CD8-positive, alpha-beta memory T cell (primary cell): Measurements from ENCODE around the gene DUS2. TPM values are rescaled to one million over a fixed set of nuclear protein-coding genes. Genes with fewer than 3 reads are reported as not detected.
A peak's percentile ranks its signal among the peaks of the same experiment; 100 is the strongest.
"Not testable (repeated sequence)": the region's sequence is repeated elsewhere in the genome, so short reads cannot be mapped to it uniquely, and the experiment has no call there.

Experiments used
- CTCF ChIA-PET: fragments of 350-600 bp; sonication (Branson Sonifier 250); formaldehyde crosslinking; loops from one replicate; lab custom pipeline; 2021; ENCODE audit warnings: antibody characterized with exemption; lab: Charles Lee
- POLR2A ChIA-PET: fragments of 350-600 bp; sonication (Branson Sonifier 250); formaldehyde crosslinking; loops from one replicate; lab custom pipeline; 2021; ENCODE audit warnings: antibody characterized with exemption; lab: Charles Lee
- DNase-seq, 5 donors: peaks; one replicate each; pipeline versions ENCODE4 v3.0.0 to v3.0.0-alpha.2; 2020 to 2022; ENCODE audit warnings: mixed read lengths in 1 of 5
- H3K27ac ChIP-seq: one replicate; pipeline ENCODE4 v1.7.0; 2013; ENCODE audit warnings: low read depth, mild to moderate bottlenecking, low read length, moderate library complexity
- H3K27me3 ChIP-seq: 2 replicates; pipeline ENCODE4 v1.7.0; 2013; ENCODE audit warnings: low read length, mild to moderate bottlenecking; ENCODE audit not compliant: insufficient read depth, poor library complexity, severe bottlenecking
- H3K36me3 ChIP-seq: 2 replicates; pipeline ENCODE4 v1.7.0; 2013; ENCODE audit warnings: mild to moderate bottlenecking, low read length, moderate library complexity; ENCODE audit not compliant: insufficient read depth
- H3K4me1 ChIP-seq: 2 replicates; pipeline ENCODE4 v1.7.0; 2013; ENCODE audit warnings: mild to moderate bottlenecking, low read length, moderate library complexity; ENCODE audit not compliant: insufficient read depth
- H3K4me3 ChIP-seq: 2 replicates; pipeline ENCODE4 v1.7.0; 2013; ENCODE audit warnings: mild to moderate bottlenecking, low read length
- H3K9me3 ChIP-seq: 2 replicates; pipeline ENCODE4 v1.7.0; 2013; ENCODE audit warnings: mild to moderate bottlenecking, low read length
- H3K27ac Mint-ChIP-seq, 8 donors: one replicate each; pipeline ENCODE4 v1.8.0; 2020 to 2021; ENCODE audit warnings: mixed read lengths in 8 of 8, mild to moderate bottlenecking in 6 of 8, inconsistent platforms in 3 of 8, moderate library complexity in 3 of 8
- H3K27me3 Mint-ChIP-seq, 2 donors: one replicate each; pipeline ENCODE4 v1.8.0; 2020 to 2021; ENCODE audit warnings: mixed read lengths in 2 of 2, mild to moderate bottlenecking in 1 of 2, moderate library complexity in 1 of 2
- H3K36me3 Mint-ChIP-seq, 3 donors: one replicate each; pipeline ENCODE4 v1.8.0; 2020 to 2021; ENCODE audit warnings: mixed read lengths in 3 of 3, inconsistent platforms in 1 of 3, mild to moderate bottlenecking in 1 of 3
- H3K4me1 Mint-ChIP-seq, 3 donors: one replicate each; pipeline ENCODE4 v1.8.0; 2020 to 2021; ENCODE audit warnings: mixed read lengths in 3 of 3, inconsistent platforms in 1 of 3, mild to moderate bottlenecking in 1 of 3
- H3K4me3 Mint-ChIP-seq, 7 donors: one replicate each; pipeline ENCODE4 v1.8.0; 2020 to 2021; ENCODE audit warnings: mixed read lengths in 7 of 7, mild to moderate bottlenecking in 6 of 7, moderate library complexity in 4 of 7, inconsistent platforms in 2 of 7
- H3K9me3 Mint-ChIP-seq, 5 donors: one replicate each; pipeline ENCODE4 v1.8.0; 2020 to 2022; ENCODE audit warnings: mixed read lengths in 5 of 5, mild to moderate bottlenecking in 3 of 5, moderate library complexity in 2 of 5, inconsistent platforms in 1 of 5
- polyA plus RNA-seq: library from polyadenylated mRNA; unstranded; fragments of 300-500 nt; fragmentation: Illumina TruSeq; gene quantifications from one replicate; pipeline ENCODE4 v1.2.3, GENCODE V29; 2021
- total RNA-seq, 2 experiments: library from RNA; stranded (reverse); gene quantifications; one replicate each; pipeline ENCODE4 v1.2.3, GENCODE V29; 2021

DUS2 gene
- total and polyA plus RNA-seq, 3 experiments from 2014 or later = 15.3 to 32.2 (median 31.3) TPM

DNA sequence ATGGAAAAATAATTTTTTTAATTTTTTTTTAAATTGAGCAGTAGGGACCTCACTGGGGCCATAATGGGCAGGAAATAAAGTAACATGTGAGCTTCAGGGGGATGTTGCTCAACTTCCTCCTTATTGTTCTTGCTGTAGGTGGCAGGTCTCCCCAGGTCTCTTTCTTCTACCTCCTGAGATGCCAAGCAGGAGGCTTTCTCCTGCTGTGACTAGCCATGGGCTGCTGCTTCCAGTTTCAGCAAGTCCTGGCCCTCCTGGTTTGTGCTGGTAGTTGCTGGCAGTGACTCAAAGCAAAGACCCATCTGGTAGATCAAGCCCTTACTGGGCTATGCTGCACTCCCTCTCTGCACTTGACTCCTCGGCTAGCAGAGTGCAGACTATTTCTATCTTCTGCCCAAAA lies 9.6 kb upstream of the DUS2 start:
- peak overlapping the region in 6 of 8 donors; percentile 17 to 94 (median 72) for H3K27ac Mint-ChIP-seq

DNA sequence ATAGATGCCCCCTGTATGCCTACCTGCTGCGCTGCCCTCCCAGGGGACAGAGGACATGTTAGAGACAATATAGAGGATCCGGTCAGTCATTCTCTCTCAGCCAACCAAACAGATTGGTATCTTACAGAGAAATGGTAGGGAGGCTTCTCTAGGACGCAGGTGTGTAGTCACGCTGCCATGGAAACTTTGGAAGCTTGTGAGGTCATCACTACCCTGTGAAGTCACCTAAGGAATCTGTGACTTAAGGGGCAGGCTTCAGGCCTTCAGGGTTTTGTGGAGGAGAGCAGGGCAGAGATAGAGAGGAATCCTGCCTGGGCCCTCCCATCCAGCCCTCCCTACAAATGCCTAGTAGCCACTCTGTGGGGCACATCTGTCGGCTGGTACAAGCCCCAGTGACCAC lies 7.4 kb upstream of the DUS2 start, which contains the start of gene DPEP2NB:
TSS of gene DPEP2NB (minus strand) at position 231 of the 400 bp plus-strand sequence. CDS start at position 90, 141 bp downstream.
- Histone ChIP-seq H3K36me3 (no peaks in the 10 kb centered on the region), H3K9me3 (no peaks in the 10 kb centered on the region), H3K27me3 (no peaks in the 10 kb centered on the region), H3K4me3 (no peak within 1 kb of the TSS), H3K4me1 (no peaks in the 10 kb centered on the region), H3K27ac (no peak within 1 kb of the TSS)
- Mint-ChIP-seq H3K4me3 (peak within 1 kb of the TSS in 1 of 7 donors; percentile 3), H3K4me1 (peaks cover 0 to 7% (median 3%) of the 10 kb centered on the region in 3 donors), H3K9me3 (no peaks in the 10 kb centered on the region), H3K27me3 (no peaks in the 10 kb centered on the region), H3K27ac (peak within 1 kb of the TSS in 1 of 8 donors; percentile 52), H3K36me3 (peaks cover 0 to 4% (median 0%) of the 10 kb centered on the region in 3 donors)
- no peak for DNase-seq
- POLR2A ChIA-PET = no interaction called here
- CTCF ChIA-PET = interaction anchor here (1.0 to 2.0 kb wide), 5 partner anchors 10 to 75 kb away, joined by 3 to 8 read pairs (median 4); no protein-coding TSS in a partner anchor

More for the DNA sequence above, 9.6 kb upstream of the DUS2 start:
- Histone ChIP-seq H3K9me3 (no peaks in the 10 kb centered on the region), H3K4me1 (no peaks in the 10 kb centered on the region), H3K27me3 (no peaks in the 10 kb centered on the region), H3K27ac (no peak overlapping the region), H3K36me3 (no peaks in the 10 kb centered on the region), H3K4me3 (no peak overlapping the region)
- POLR2A ChIA-PET = no interaction called here
- no peaks in the 10 kb centered on the region for H3K36me3 Mint-ChIP-seq
- no peaks in the 10 kb centered on the region for H3K27me3 Mint-ChIP-seq
- DNase-seq = no peak
- CTCF ChIA-PET = interaction anchor here (1.7 kb wide), 1 partner anchor 27 kb away, joined by 4 read pairs; no protein-coding TSS in a partner anchor
- H3K4me1 Mint-ChIP-seq = peaks cover under 1 to 11% (median 3%) of the 10 kb centered on the region in 3 donors
- no peaks in the 10 kb centered on the region for H3K9me3 Mint-ChIP-seq
- H3K4me3 Mint-ChIP-seq = peak overlapping the region in 1 of 7 donors; percentile 41

DNA sequence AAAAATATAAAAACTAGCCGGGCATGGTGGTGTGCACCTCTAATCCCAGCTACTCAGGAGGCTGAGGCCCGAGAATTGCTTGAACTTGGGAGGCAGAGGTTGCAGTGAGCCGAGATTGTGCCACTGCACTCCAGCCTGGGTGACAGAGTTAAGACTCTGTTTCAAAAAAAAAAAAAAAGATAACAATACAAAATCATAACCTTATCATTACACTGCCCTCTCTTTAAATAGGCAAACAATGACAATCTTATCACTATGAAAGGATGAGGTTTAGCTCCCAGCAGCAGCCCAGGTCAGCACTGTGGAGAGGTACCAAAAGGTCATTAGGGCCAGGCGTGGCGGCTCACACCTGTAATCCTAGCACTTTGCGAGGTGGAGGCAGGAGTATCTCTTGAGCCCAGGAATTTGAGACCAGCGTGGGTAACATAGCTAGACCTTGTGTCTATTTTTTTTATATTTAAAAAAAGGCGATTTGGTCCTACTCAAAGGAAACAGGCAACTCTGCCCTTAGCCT lies 3.9 kb upstream of the DUS2 start:
- Histone ChIP-seq H3K9me3 (no peaks in the 10 kb centered on the region), H3K4me1 (peaks cover 24% of the 10 kb centered on the region), H3K36me3 (no peaks in the 10 kb centered on the region), H3K27me3 (no peaks in the 10 kb centered on the region), H3K27ac (no peak overlapping the region), H3K4me3 (no peak overlapping the region)
- Mint-ChIP-seq H3K4me3 (no peak overlapping the region), H3K27me3 (peaks cover 0 to 2% of the 10 kb centered on the region in 2 donors), H3K4me1 (peaks cover 22 to 31% (median 27%) of the 10 kb centered on the region in 3 donors), H3K9me3 (no peaks in the 10 kb centered on the region), H3K27ac (peak overlapping the region in 1 of 8 donors; percentile 39), H3K36me3 (peaks cover 3 to 23% (median 3%) of the 10 kb centered on the region in 3 donors)
- ChIA-PET CTCF (no interaction called here), POLR2A (interaction anchor here (1.4 kb wide), 1 partner anchor 8 kb away, joined by 3 read pairs; no protein-coding TSS in a partner anchor)
- no peak for DNase-seq

DNA sequence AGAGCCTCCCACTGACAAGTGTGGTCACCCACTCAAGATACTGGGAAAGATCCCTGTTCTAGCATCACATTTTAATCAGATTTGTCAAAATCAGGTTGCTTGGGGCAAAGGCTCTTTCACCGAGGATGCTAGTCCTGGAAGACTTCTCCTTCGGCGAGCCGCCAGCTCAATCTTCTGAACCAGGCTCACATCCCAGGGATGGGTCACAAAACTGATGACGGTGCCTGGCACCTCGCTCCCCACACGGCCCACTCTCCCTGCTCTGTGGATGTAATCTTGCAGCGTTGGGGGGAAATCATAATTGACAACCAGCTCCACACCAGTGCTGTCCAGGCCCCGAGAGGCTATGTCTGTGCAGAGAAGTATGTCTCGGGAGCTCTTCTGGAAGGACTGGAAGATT lies 1.6 kb upstream of the DUS2 start:
- ChIA-PET CTCF (interaction anchor here (0.7 to 3.1 kb wide), 5 partner anchors 15 to 30 kb away, joined by 3 to 15 read pairs (median 12); partner anchors contain the start of gene DPEP2), POLR2A (interaction anchor here (1.2 to 2.3 kb wide), 2 partner anchors 16 to 23 kb away, joined by 7 to 12 read pairs; no protein-coding TSS in a partner anchor)
- Mint-ChIP-seq H3K27me3 (peaks cover 0 to 2% of the 10 kb centered on the region in 2 donors), H3K9me3 (no peaks in the 10 kb centered on the region), H3K36me3 (peaks cover 3 to 34% (median 3%) of the 10 kb centered on the region in 3 donors), H3K27ac (peak overlapping the region in 7 of 8 donors; percentile 26 to 100 (median 97)), H3K4me1 (peaks cover 24 to 37% (median 34%) of the 10 kb centered on the region in 3 donors), H3K4me3 (peak overlapping the region; percentile 94 to 100 (median 99))
- peaks cover 28% of the 10 kb centered on the region for H3K4me1 ChIP-seq
- no peaks in the 10 kb centered on the region for H3K36me3 ChIP-seq
- H3K4me3 ChIP-seq = peak overlapping the region; percentile 97
- no peak overlapping the region for H3K27ac ChIP-seq
- H3K27me3 ChIP-seq = no peaks in the 10 kb centered on the region
- no peaks in the 10 kb centered on the region for H3K9me3 ChIP-seq
- no peak for DNase-seq

DNA sequence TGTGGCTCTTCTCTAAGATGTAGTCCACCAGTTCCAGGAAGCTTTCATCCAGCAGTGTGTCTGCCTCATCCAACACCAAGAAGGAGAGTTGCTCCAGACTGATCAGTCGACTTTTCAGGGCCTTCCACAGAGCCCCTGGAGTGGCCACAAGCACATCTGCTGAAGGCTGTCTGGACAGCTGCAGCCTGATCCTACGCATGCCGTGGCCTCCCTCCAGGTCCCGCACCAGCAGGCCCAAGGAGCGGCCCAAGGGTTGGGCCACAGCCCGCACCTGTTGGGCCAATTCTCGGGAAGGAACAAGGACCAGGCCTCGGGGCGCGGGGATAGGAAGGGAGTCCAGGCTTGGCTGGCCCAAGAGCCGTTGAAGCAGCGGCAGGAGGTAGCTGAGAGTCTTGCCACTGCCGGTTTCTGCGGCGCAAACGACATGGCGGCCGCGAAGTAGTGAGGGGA lies 781 bp upstream of the DUS2 start:
- Histone ChIP-seq H3K4me1 (peaks cover 28% of the 10 kb centered on the region), H3K36me3 (no peaks in the 10 kb centered on the region), H3K4me3 (peak overlapping the region; percentile 97), H3K9me3 (no peaks in the 10 kb centered on the region), H3K27ac (peak overlapping the region; percentile 92), H3K27me3 (no peaks in the 10 kb centered on the region)
- peaks cover 3 to 38% (median 4%) of the 10 kb centered on the region in 3 donors for H3K36me3 Mint-ChIP-seq
- POLR2A ChIA-PET = interaction anchor here (0.6 to 2.3 kb wide), 5 partner anchors 17 to 107 kb away, joined by 3 to 12 read pairs (median 3); no protein-coding TSS in a partner anchor
- peak overlapping the region; percentile 94 to 100 (median 99) for H3K4me3 Mint-ChIP-seq
- peaks cover 0 to 2% of the 10 kb centered on the region in 2 donors for H3K27me3 Mint-ChIP-seq
- H3K27ac Mint-ChIP-seq = peak overlapping the region; percentile 71 to 100 (median 97)
- CTCF ChIA-PET = interaction anchor here (0.7 to 3.1 kb wide), 9 partner anchors 12 to 206 kb away, joined by 3 to 15 read pairs (median 5); partner anchors contain the start of gene DPEP2
- no peak for DNase-seq
- H3K4me1 Mint-ChIP-seq = peaks cover 24 to 37% (median 34%) of the 10 kb centered on the region in 3 donors
- no peaks in the 10 kb centered on the region for H3K9me3 Mint-ChIP-seq

DNA sequence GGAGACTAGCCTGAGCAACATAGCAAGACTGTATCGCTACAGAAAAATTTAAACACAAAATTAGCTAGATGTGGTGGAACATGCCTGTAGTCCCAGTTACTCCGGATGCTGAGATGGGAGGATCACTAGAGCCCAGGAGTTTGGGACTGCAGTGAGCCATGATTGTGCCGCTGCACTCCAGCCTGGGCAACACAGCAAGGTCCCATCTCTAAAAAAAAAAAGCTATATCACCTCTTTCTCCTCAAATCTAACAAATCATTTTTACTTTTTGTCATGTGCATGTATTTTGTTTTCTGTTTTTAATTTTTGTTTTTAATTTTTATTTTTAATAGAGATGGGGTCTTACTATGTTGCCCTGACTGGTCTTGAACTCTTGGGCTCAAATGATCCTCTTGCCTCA lies 5.9 kb downstream of the DUS2 start:
- peaks cover 0 to 1% of the 10 kb centered on the region in 2 donors for H3K27me3 Mint-ChIP-seq
- Histone ChIP-seq H3K9me3 (no peaks in the 10 kb centered on the region), H3K4me1 (peaks cover 6% of the 10 kb centered on the region), H3K27me3 (no peaks in the 10 kb centered on the region), H3K36me3 (no peaks in the 10 kb centered on the region), H3K4me3 (no peak overlapping the region), H3K27ac (no peak overlapping the region)
- ChIA-PET POLR2A (no interaction called here), CTCF (interaction anchor here (1.4 to 1.7 kb wide), 2 partner anchors 12 to 34 kb away, joined by 3 to 7 read pairs; no protein-coding TSS in a partner anchor)
- no peaks in the 10 kb centered on the region for H3K9me3 Mint-ChIP-seq
- no peak overlapping the region for H3K27ac Mint-ChIP-seq
- no peak overlapping the region for H3K4me3 Mint-ChIP-seq
- peaks cover 0 to 43% (median 7%) of the 10 kb centered on the region in 3 donors for H3K36me3 Mint-ChIP-seq
- peaks cover 12 to 33% (median 16%) of the 10 kb centered on the region in 3 donors for H3K4me1 Mint-ChIP-seq
- no peak for DNase-seq

DNA sequence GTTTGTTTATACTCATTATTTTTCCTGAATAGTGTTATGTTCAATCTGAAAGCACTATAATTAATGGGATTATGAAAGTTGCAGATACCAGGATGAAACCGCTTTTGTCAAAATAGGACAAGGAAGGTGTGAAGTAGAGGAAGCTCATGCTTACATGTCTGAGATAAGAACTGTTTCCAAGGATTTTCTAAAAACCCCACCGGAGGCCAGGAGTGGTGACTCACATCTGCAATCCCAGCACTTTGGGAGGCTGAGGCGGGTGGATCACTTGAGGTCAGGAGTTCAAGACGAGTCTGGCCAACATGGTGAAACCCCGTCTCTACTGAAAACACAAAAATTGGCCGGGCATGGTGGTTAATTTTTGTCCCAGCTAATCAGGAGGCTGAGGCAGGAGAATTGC lies 7.0 kb downstream of the DUS2 start:
- H3K4me1 ChIP-seq, H3K4me3 ChIP-seq, POLR2A ChIA-PET, H3K9me3 Mint-ChIP-seq, DNase-seq, H3K9me3 ChIP-seq, H3K27ac Mint-ChIP-seq, H3K4me3 Mint-ChIP-seq, H3K27ac ChIP-seq, H3K27me3 Mint-ChIP-seq, H3K36me3 ChIP-seq, H3K27me3 ChIP-seq: not testable (repeated sequence)
- Mint-ChIP-seq H3K36me3 (peaks cover 0 to 43% (median 9%) of the 10 kb centered on the region in 3 donors), H3K4me1 (peaks cover 8 to 26% (median 13%) of the 10 kb centered on the region in 3 donors)
- CTCF ChIA-PET = interaction anchor here (1.1 to 1.7 kb wide), 3 partner anchors 11 to 36 kb away, joined by 3 to 7 read pairs (median 3); no protein-coding TSS in a partner anchor
